Sigmoid colon (tissue), 7 donors: ENCODE measurements around the gene FLII. TPM values are rescaled to one million over a fixed set of nuclear protein-coding genes. Genes with fewer than 3 reads are reported as not detected.
"Not testable (repeated sequence)": the region's sequence is repeated elsewhere in the genome, so short reads cannot be mapped to it uniquely, and the experiment has no call there.

ENCODE experiments used
- DNase-seq: peaks from one replicate; pipeline ENCODE4 v3.0.0-alpha.2; 2019
- H3K27ac ChIP-seq, 4 donors: fragments of 200-600 bp; sonication (generic); one replicate each; pipeline ENCODE4 v1.5.1; 2016 to 2019; ENCODE audit warnings: mild to moderate bottlenecking in 1 of 4
- H3K27me3 ChIP-seq, 3 donors: fragments of 200-600 bp; sonication (generic); one replicate each; pipeline ENCODE4 v1.5.1; 2019; ENCODE audit warnings: mild to moderate bottlenecking in 1 of 3
- H3K36me3 ChIP-seq, 4 donors: fragments of 200-600 bp; sonication (generic); one replicate each; pipeline ENCODE4 v1.5.1; 2016 to 2019
- H3K4me1 ChIP-seq, 4 donors: fragments of 200-600 bp; sonication (generic); one replicate each; pipeline ENCODE4 v1.5.1; 2017 to 2019
- H3K4me3 ChIP-seq, 4 donors: fragments of 200-600 bp; sonication (generic); one replicate each; pipeline ENCODE4 v1.5.1; 2017 to 2019; ENCODE audit warnings: mild to moderate bottlenecking in 2 of 4, moderate library complexity in 1 of 4
- H3K9me3 ChIP-seq, 4 donors: fragments of 200-600 bp in 3 of 4; sonication (generic) in 3 of 4; one replicate each; pipeline versions ENCODE4 v1.5.1 to v1.6.1; 2013 to 2019
- EP300 ChIP-seq, 4 donors: sonication (generic); formaldehyde crosslinking; IDR thresholded peaks; one replicate each; pipeline ENCODE4 v1.6.1; 2017; ENCODE audit warnings: antibody characterized with exemption in 4 of 4
- POLR2A ChIP-seq, 2 donors: fragments of 450-650 bp; IDR thresholded peaks; one replicate each; pipeline ENCODE4 v1.6.1; 2016; ENCODE audit warnings: antibody characterized with exemption in 2 of 2, mild to moderate bottlenecking in 2 of 2, moderate library complexity in 2 of 2
- POLR2AphosphoS5 ChIP-seq, 4 donors: sonication (generic); formaldehyde crosslinking; IDR thresholded peaks; one replicate each; pipeline ENCODE4 v1.6.1; 2017; ENCODE audit warnings: antibody characterized with exemption in 4 of 4
- WGBS, 2 donors: extraction: QIAGEN DNeasy Blood & Tissue Kit; methylation state at CpG; one replicate each; pipeline ENCODE4 v1.1.7; 2013; 5-methylcytosine and 5-hydroxymethylcytosine counted together
- intact Hi-C: fragments of 100-400 bp; cut with DNase I; formaldehyde crosslinking; loops from one replicate; pipeline ENCODE4 v1.15.1; 2023
- polyA plus RNA-seq, 3 donors: library from polyadenylated mRNA; stranded (reverse); fragments of 200-250 nt; gene quantifications; one replicate each; pipeline ENCODE4 v1.2.3, GENCODE V29; 2013
- total RNA-seq, 4 donors: library from RNA; depleted of rRNA; stranded (reverse); fragments of >200 nt; gene quantifications; one replicate each; pipeline ENCODE4 v1.1.0, GENCODE V29; 2016
- TF ChIP-seq, protein P1 (sequence below), 4 experiments: fragments of 450-650 bp in 3 of 4; fragments of 200-600 bp in 1 of 4; IDR thresholded peaks; one replicate each; pipeline ENCODE4 v1.5.1; 2016 to 2019; ENCODE audit warnings: antibody characterized with exemption in 4 of 4, mild to moderate bottlenecking in 3 of 4, moderate library complexity in 2 of 4
- donor health status: healthy with polysubstance abuse.
- donor health status: Bipolar disorder and iron deficiency.
- donor health status: healthy.

FLII gene
- total RNA-seq (100 to 1,000 TPM; 222 to 422 (median 236) TPM), polyA plus RNA-seq (100 to 1,000 TPM; 115 to 208 (median 136) TPM)

DNA sequence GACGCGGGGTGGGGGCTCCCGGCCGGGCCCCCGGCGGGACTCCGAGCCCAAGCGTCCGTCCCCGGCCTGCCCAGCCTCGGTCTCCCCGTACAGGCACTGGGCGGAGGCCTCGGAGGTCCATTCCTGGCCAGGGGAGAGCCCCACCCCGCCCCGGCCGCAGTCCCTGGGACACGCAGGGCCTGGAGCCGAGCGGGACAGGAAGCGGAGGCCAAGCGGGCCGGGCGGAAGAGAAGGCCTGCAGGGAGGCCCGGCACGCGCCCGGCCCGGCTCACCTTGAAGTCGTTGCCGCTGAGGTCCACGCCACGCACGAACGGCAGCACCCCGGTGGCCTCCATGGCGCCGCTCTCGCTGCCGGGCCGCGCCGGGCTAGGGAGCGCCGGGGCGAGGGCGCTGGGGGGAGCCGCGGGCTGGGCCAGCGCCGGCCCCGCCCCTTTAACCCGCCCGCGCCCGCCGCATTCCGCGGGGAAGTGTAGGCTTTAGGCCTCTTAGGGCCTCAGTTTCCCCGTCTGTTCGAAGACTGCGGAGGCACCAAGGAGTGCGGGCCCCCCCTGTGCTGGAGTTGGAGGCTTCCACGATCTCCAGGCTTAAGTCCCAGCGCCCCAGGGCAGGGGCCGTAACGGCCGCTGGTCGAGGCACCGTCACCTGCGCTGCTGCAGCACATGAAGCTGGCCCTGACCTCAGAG is at the start of gene FLII:
Gene FLII (minus strand): TSS at position 383 of the 683 bp plus-strand sequence. CDS start 48 bp downstream, at position 335.
- H3K36me3 ChIP-seq = peaks cover 8 to 40% (median 33%) of the 10 kb centered on the region in 4 donors
- H3K27ac ChIP-seq = peak within 1 kb of the TSS; percentile 93 to 98 (median 96)
- H3K4me1 ChIP-seq = peaks cover 0 to 52% (median 43%) of the 10 kb centered on the region in 4 donors
- intact Hi-C loops = loop anchor here (5.0 kb wide), 1 partner anchor 76 kb away; the partner anchor contains the start of gene ALKBH5
- TF ChIP-seq POLR2AphosphoS5 (IDR thresholded peaks at IDR 0.05) (peak; percentile 64 to 89 (median 82)), EP300 (IDR thresholded peaks at IDR 0.05) (no peak), POLR2A (IDR thresholded peaks at IDR 0.05) (peak; percentile 26 to 45)
- TF ChIP-seq, protein P1, sequence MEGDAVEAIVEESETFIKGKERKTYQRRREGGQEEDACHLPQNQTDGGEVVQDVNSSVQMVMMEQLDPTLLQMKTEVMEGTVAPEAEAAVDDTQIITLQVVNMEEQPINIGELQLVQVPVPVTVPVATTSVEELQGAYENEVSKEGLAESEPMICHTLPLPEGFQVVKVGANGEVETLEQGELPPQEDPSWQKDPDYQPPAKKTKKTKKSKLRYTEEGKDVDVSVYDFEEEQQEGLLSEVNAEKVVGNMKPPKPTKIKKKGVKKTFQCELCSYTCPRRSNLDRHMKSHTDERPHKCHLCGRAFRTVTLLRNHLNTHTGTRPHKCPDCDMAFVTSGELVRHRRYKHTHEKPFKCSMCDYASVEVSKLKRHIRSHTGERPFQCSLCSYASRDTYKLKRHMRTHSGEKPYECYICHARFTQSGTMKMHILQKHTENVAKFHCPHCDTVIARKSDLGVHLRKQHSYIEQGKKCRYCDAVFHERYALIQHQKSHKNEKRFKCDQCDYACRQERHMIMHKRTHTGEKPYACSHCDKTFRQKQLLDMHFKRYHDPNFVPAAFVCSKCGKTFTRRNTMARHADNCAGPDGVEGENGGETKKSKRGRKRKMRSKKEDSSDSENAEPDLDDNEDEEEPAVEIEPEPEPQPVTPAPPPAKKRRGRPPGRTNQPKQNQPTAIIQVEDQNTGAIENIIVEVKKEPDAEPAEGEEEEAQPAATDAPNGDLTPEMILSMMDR (IDR thresholded peaks at IDR 0.05) = no peak
- 0 to 1% methylated on average over 71 of the region's 71 CpGs for WGBS, 2 donors
- DNase-seq = peak; percentile 78
- H3K27me3 ChIP-seq = no peaks in the 10 kb centered on the region
- H3K9me3 ChIP-seq = no peaks in the 10 kb centered on the region
- H3K4me3 ChIP-seq = peak within 1 kb of the TSS; percentile 92 to 100 (median 94)

DNA sequence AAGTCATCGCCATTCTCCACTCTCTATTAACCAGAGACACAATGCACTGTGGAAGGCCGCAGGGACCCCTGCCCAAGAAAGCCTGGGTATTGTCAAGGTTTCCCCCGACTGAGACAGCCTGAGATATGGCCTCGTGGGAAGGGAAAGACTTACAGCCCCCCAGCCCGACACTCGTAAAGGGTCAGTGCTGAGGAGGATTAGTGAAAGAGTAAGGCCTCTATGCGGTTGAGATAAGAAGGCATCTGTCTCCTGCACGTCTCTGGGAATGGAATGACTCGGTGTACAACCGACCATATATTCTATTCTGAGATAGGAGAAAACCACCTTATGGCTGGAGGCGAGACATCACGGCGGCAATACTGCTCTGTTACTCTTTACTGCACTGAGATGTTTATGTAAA is 44.7 kb upstream of the FLII start:
- H3K9me3 ChIP-seq, H3K27ac ChIP-seq, H3K27me3 ChIP-seq, DNase-seq, H3K4me3 ChIP-seq, H3K4me1 ChIP-seq, intact Hi-C loops: not testable (repeated sequence)
- peaks cover 24 to 94% (median 70%) of the 10 kb centered on the region in 4 donors for H3K36me3 ChIP-seq
- WGBS, 2 donors = 88 to 93% methylated on average over 13 of the region's 13 CpGs

GRCh38 chr17:18300725-18301480 is 42.4 kb upstream of the FLII start:
- H3K36me3 ChIP-seq = peaks cover 24 to 75% (median 54%) of the 10 kb centered on the region in 4 donors
- no peak overlapping the region for H3K4me3 ChIP-seq
- no peaks in the 10 kb centered on the region for H3K27me3 ChIP-seq
- no peaks in the 10 kb centered on the region for H3K4me1 ChIP-seq
- DNase-seq = no peak
- no peak overlapping the region for H3K27ac ChIP-seq
- H3K9me3 ChIP-seq = no peaks in the 10 kb centered on the region
- 88 to 91% methylated on average over 8 of the region's 8 CpGs for WGBS, 2 donors
- intact Hi-C loops = no loop called here
- no peak for TF ChIP-seq EP300 (IDR thresholded peaks at IDR 0.05)
- TF ChIP-seq, protein P1 (IDR thresholded peaks at IDR 0.05) = no peak
- no peak for TF ChIP-seq POLR2A (IDR thresholded peaks at IDR 0.05)
- no peak for TF ChIP-seq POLR2AphosphoS5 (IDR thresholded peaks at IDR 0.05)

GRCh38 chr17:18298061-18298460 is 39.5 kb upstream of the FLII start:
- H3K27me3 ChIP-seq, DNase-seq, H3K4me3 ChIP-seq, intact Hi-C loops, H3K27ac ChIP-seq, H3K9me3 ChIP-seq, H3K4me1 ChIP-seq: not testable (repeated sequence)
- WGBS, 2 donors = 96 to 97% methylated on average over 30 of the region's 30 CpGs
- peaks cover 16 to 67% (median 39%) of the 10 kb centered on the region in 4 donors for H3K36me3 ChIP-seq

- no peak for DNase-seq
- 93 to 95% methylated on average over 15 of the region's 15 CpGs for WGBS, 2 donors
- H3K36me3 ChIP-seq = peaks cover 7 to 79% (median 48%) of the 10 kb centered on the region in 4 donors
- intact Hi-C loops = no loop called here
- H3K4me3 ChIP-seq = no peak overlapping the region
- no peaks in the 10 kb centered on the region for H3K27me3 ChIP-seq
- TF ChIP-seq, protein P1 (IDR thresholded peaks at IDR 0.05) = no peak
- no peak for TF ChIP-seq POLR2A (IDR thresholded peaks at IDR 0.05)
- TF ChIP-seq EP300 (IDR thresholded peaks at IDR 0.05) = no peak
- TF ChIP-seq POLR2AphosphoS5 (IDR thresholded peaks at IDR 0.05) = no peak
- no peaks in the 10 kb centered on the region for H3K4me1 ChIP-seq
- no peak overlapping the region for H3K27ac ChIP-seq
- no peaks in the 10 kb centered on the region for H3K9me3 ChIP-seq
Measured at GRCh38 chr17:18291718-18292540, 33.4 kb upstream of the FLII start.
